HG03108 (cell line): ENCODE measurements around the gene CAGE1.
"Not testable (repeated sequence)": the region's sequence is repeated elsewhere in the genome, so short reads cannot be mapped to it uniquely, and the experiment has no call there.

Experiments
- ATAC-seq: cut with Tn5 transposase; IDR thresholded peaks from one replicate; pipeline ENCODE4 v1.9.1; 2021; ENCODE audit warnings: moderate library complexity; ENCODE audit not compliant: unreplicated experiment

Gene CAGE1

GRCh38 chr6:7341271-7341670, 48.3 kb downstream of the CAGE1 start:
- ATAC-seq = no peak

- ATAC-seq = not testable (repeated sequence)
Measured at GRCh38 chr6:7339007-7339732, 50.4 kb downstream of the CAGE1 start.

GRCh38 chr6:7338031-7338430, 51.5 kb downstream of the CAGE1 start:
- no peak for ATAC-seq

GRCh38 chr6:7335519-7335918, 54.0 kb downstream of the CAGE1 start:
- no peak for ATAC-seq

GRCh38 chr6:7334685-7335084, 54.9 kb downstream of the CAGE1 start:
- no peak for ATAC-seq

GRCh38 chr6:7332090-7332745, 57.3 kb downstream of the CAGE1 start:
- no peak for ATAC-seq

- no peak for ATAC-seq
Measured at GRCh38 chr6:7331452-7331851, 58.1 kb downstream of the CAGE1 start.

- ATAC-seq = no peak
Measured at GRCh38 chr6:7328243-7328642, 61.3 kb downstream of the CAGE1 start.

- no peak for ATAC-seq
Measured at GRCh38 chr6:7325750-7326149, 63.8 kb downstream of the CAGE1 start.

- no peak for ATAC-seq
Measured at GRCh38 chr6:7324520-7324919, 65.0 kb downstream of the CAGE1 start.

- no peak for ATAC-seq
Measured at GRCh38 chr6:7323074-7323473, 66.5 kb downstream of the CAGE1 start.

- ATAC-seq = not testable (repeated sequence)
Measured at GRCh38 chr6:7321866-7322265, 67.7 kb downstream of the CAGE1 start.

- not testable (repeated sequence) for ATAC-seq
Measured at GRCh38 chr6:7319406-7319805, 70.1 kb downstream of the CAGE1 start.

GRCh38 chr6:7317538-7317937, 72.0 kb downstream of the CAGE1 start:
- no peak for ATAC-seq

GRCh38 chr6:7316658-7317533, 72.6 kb downstream of the CAGE1 start:
- ATAC-seq = no peak

GRCh38 chr6:7315948-7316365, 73.6 kb downstream of the CAGE1 start:
- no peak for ATAC-seq

GRCh38 chr6:7315087-7315947, 74.2 kb downstream of the CAGE1 start:
- ATAC-seq = not testable (repeated sequence)

GRCh38 chr6:7314414-7314813, 75.1 kb downstream of the CAGE1 start:
- ATAC-seq = no peak

GRCh38 chr6:7313505-7314165, 75.9 kb downstream of the CAGE1 start:
- ATAC-seq = no peak
